Trophoblast cell (in vitro differentiated cells and primary cell): ENCODE measurements around the gene LMAN1L.

Experiments used
- DNase-seq, 2 donors: peaks; one replicate each; pipeline ENCODE4 v3.0.0-alpha.2; 2016
- H2AFZ ChIP-seq: 2 replicates; pipeline ENCODE4 v1.6.1; 2013; ENCODE audit warnings: low read length, moderate library complexity, mild to moderate bottlenecking; ENCODE audit not compliant: insufficient read depth, poor library complexity
- H2AK5ac ChIP-seq: 2 replicates; pipeline ENCODE4 v1.6.1; 2013; ENCODE audit warnings: mild to moderate bottlenecking, low read length
- H2BK120ac ChIP-seq: 2 replicates; pipeline ENCODE4 v1.6.1; 2013; ENCODE audit warnings: low read length, mild to moderate bottlenecking, moderate library complexity; ENCODE audit not compliant: insufficient read depth, poor library complexity
- H2BK12ac ChIP-seq: 2 replicates; pipeline ENCODE4 v1.6.1; 2013; ENCODE audit warnings: mild to moderate bottlenecking, low read length, moderate library complexity
- H2BK5ac ChIP-seq: 2 replicates; pipeline ENCODE4 v1.6.1; 2013; ENCODE audit warnings: low read length, low read depth, moderate library complexity, mild to moderate bottlenecking; ENCODE audit not compliant: poor library complexity
- H3K14ac ChIP-seq: 2 replicates; pipeline ENCODE4 v1.6.1; 2013; ENCODE audit warnings: mild to moderate bottlenecking, low read length
- H3K18ac ChIP-seq: 2 replicates; pipeline ENCODE4 v1.6.1; 2013; ENCODE audit warnings: mild to moderate bottlenecking, low read length
- H3K23ac ChIP-seq: 2 replicates; pipeline ENCODE4 v1.6.1; 2013; ENCODE audit warnings: low read length
- H3K27ac ChIP-seq: 2 replicates; pipeline ENCODE4 v1.5.1; 2013; ENCODE audit warnings: low read depth, mild to moderate bottlenecking, inconsistent platforms, low read length, moderate library complexity
- H3K27me3 ChIP-seq: 2 replicates; pipeline ENCODE4 v1.6.1; 2013; ENCODE audit warnings: inconsistent platforms, mild to moderate bottlenecking, low read length, moderate library complexity; ENCODE audit not compliant: insufficient read depth
- H3K36me3 ChIP-seq, 2 experiments: 1 replicate in 1 of 2; 2 replicates in 1 of 2; pipeline ENCODE4 v1.6.1; 2013; ENCODE audit warnings: low read length in 2 of 2, mild to moderate bottlenecking in 2 of 2, moderate library complexity in 1 of 2; ENCODE audit not compliant: insufficient read depth in 2 of 2, control insufficient read depth in 1 of 2
- H3K4ac ChIP-seq: 2 replicates; pipeline ENCODE4 v1.6.1; 2013; ENCODE audit warnings: low read depth, mild to moderate bottlenecking, low read length, moderate library complexity
- H3K4me1 ChIP-seq, 2 experiments: 1 replicate in 1 of 2; 2 replicates in 1 of 2; pipeline ENCODE4 v1.6.1; 2013; ENCODE audit warnings: low read length in 2 of 2, mild to moderate bottlenecking in 2 of 2, moderate library complexity in 1 of 2; ENCODE audit not compliant: insufficient read depth in 2 of 2, control insufficient read depth in 1 of 2
- H3K4me2 ChIP-seq: 2 replicates; pipeline ENCODE4 v1.6.1; 2013; ENCODE audit warnings: inconsistent platforms, mild to moderate bottlenecking, low read length, moderate library complexity
- H3K4me3 ChIP-seq: 2 replicates; pipeline ENCODE4 v1.5.1; 2013; ENCODE audit warnings: mild to moderate bottlenecking, low read depth, low read length, inconsistent platforms
- H3K79me1 ChIP-seq: one replicate; pipeline ENCODE4 v1.6.1; 2013; ENCODE audit warnings: low read length
- H3K79me2 ChIP-seq: 2 replicates; pipeline ENCODE4 v1.6.1; 2013; ENCODE audit warnings: low read length, mild to moderate bottlenecking; ENCODE audit not compliant: control insufficient read depth, insufficient read depth, poor library complexity
- H3K9ac ChIP-seq: 2 replicates; pipeline ENCODE4 v1.6.1; 2013; ENCODE audit warnings: mild to moderate bottlenecking, low read length
- H3K9me3 ChIP-seq: 2 replicates; pipeline ENCODE4 v1.6.1; 2013; ENCODE audit warnings: low read depth, mild to moderate bottlenecking, control low read depth, inconsistent platforms, low read length; ENCODE audit not compliant: insufficient read depth
- H4K12ac ChIP-seq: 2 replicates; pipeline ENCODE4 v1.6.1; 2013; ENCODE audit warnings: low read depth, mild to moderate bottlenecking, low read length, moderate library complexity
- H4K8ac ChIP-seq: 2 replicates; pipeline ENCODE4 v1.6.1; 2013; ENCODE audit warnings: low read depth, mild to moderate bottlenecking, low read length, moderate library complexity
- H4K91ac ChIP-seq: one replicate; pipeline ENCODE4 v1.6.1; 2013; ENCODE audit warnings: low read depth, mild to moderate bottlenecking, low read length, moderate library complexity
- WGBS: extraction: QIAGEN DNeasy Blood & Tissue Kit; methylation state at CpG from one replicate; pipeline ENCODE4 v1.1.7; 2013; ENCODE audit warnings: missing lambda C conversion rate; ENCODE audit not compliant: insufficient read length, insufficient coverage; ENCODE audit errors: extremely low coverage; 5-methylcytosine and 5-hydroxymethylcytosine counted together

LMAN1L gene

GRCh38 chr15:74792227-74793016, 20.2 kb upstream of the LMAN1L start:
- H3K79me1 ChIP-seq, result no peaks in the 10 kb centered on the region

GRCh38 chr15:74793135-74794028, 19.3 kb upstream of the LMAN1L start:
- no CpG with 5 or more reads among the region's 12 CpGs for WGBS
- H3K27ac ChIP-seq, result no peak overlapping the region
- H3K9ac ChIP-seq, result no peak overlapping the region
- no peak overlapping the region for H2AK5ac ChIP-seq
- no peak overlapping the region for H2BK12ac ChIP-seq
- no peak overlapping the region for H4K91ac ChIP-seq
- H3K18ac ChIP-seq, result no peak overlapping the region
- no peak overlapping the region for H3K4ac ChIP-seq
- no peak for DNase-seq
- no peaks in the 10 kb centered on the region for H3K27me3 ChIP-seq
- no peak overlapping the region for H2AFZ ChIP-seq
- peaks cover 3 to 8% of the 10 kb centered on the region in 2 experiments for H3K4me1 ChIP-seq
- H3K9me3 ChIP-seq, result peaks cover 1% of the 10 kb centered on the region
- no peak overlapping the region for H3K23ac ChIP-seq
- no peak overlapping the region for H3K4me2 ChIP-seq
- H4K8ac ChIP-seq, result no peak overlapping the region
- no peak overlapping the region for H2BK120ac ChIP-seq
- H2BK5ac ChIP-seq, result no peak overlapping the region
- H3K79me1 ChIP-seq, result no peaks in the 10 kb centered on the region
- H3K14ac ChIP-seq, result no peak overlapping the region
- H4K12ac ChIP-seq, result no peak overlapping the region
- H3K4me3 ChIP-seq, result no peak overlapping the region
- H3K79me2 ChIP-seq, result no peaks in the 10 kb centered on the region
- peaks cover 7 to 8% of the 10 kb centered on the region in 2 experiments for H3K36me3 ChIP-seq

More at GRCh38 chr15:74792227-74793016, 20.2 kb upstream of the LMAN1L start:
- Histone ChIP-seq H3K14ac (no peak overlapping the region), H2BK12ac (no peak overlapping the region), H3K36me3 (peaks cover 3 to 4% of the 10 kb centered on the region in 2 experiments), H3K4me1 (peaks cover 3 to 8% of the 10 kb centered on the region in 2 experiments), H3K4me3 (no peak overlapping the region), H2BK5ac (no peak overlapping the region), H3K18ac (no peak overlapping the region), H4K8ac (no peak overlapping the region), H3K9me3 (peaks cover 1% of the 10 kb centered on the region), H3K27ac (no peak overlapping the region), H3K79me2 (no peaks in the 10 kb centered on the region), H2BK120ac (no peak overlapping the region), H3K9ac (no peak overlapping the region), H3K4me2 (no peak overlapping the region), H3K23ac (no peak overlapping the region), H4K91ac (no peak overlapping the region), H2AFZ (no peak overlapping the region), H3K4ac (peak overlapping the region; percentile 2), H4K12ac (no peak overlapping the region), H2AK5ac (no peak overlapping the region), H3K27me3 (no peaks in the 10 kb centered on the region)
- DNase-seq, result no peak
- no CpG with 5 or more reads among the region's 12 CpGs for WGBS

DNA sequence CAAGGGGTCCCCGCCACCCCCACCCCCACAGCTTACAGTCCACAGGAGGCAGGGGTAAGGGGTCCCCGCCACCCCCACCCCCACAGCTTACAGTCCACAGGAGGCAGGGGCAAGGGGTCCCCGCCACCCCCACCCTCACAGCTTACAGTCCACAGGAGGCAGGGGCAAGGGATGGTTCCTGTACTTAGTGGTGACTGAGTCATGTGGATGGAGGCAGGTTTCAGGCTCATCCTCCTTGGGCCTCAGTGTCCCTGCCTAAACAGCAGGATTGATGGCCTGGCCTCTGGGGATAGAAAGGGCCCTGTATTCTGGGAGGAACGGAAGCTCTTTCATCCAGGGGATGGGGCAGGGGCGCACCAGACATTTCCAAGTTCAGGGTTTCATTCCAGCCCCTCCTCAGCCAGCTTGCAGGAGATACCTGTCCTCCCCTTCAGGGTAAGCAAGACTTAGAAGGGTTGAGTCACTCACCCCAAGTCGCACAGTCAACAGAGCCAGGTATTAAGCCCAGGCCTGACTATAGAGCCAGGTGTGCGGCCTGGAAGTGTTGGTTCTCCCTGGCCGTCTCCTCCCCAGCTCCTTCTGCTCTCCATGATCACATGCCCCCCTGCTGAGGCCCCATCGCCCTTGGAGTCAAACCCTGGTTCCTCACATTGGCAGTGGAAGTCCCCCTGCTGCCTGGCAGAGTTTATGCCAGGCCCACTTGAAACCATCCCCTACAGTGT, 18.2 kb upstream of the LMAN1L start:
- Histone ChIP-seq H2AFZ (no peak overlapping the region), H2BK5ac (no peak overlapping the region), H2BK120ac (no peak overlapping the region), H3K27me3 (no peaks in the 10 kb centered on the region), H3K4ac (no peak overlapping the region), H3K36me3 (peaks cover 15 to 17% of the 10 kb centered on the region in 2 experiments), H3K18ac (no peak overlapping the region), H3K79me2 (no peaks in the 10 kb centered on the region), H3K4me1 (peaks cover 3 to 6% of the 10 kb centered on the region in 2 experiments), H2AK5ac (no peak overlapping the region), H3K27ac (no peak overlapping the region), H2BK12ac (no peak overlapping the region), H3K23ac (no peak overlapping the region), H4K8ac (no peak overlapping the region), H3K4me2 (no peak overlapping the region), H3K9me3 (peaks cover 1% of the 10 kb centered on the region), H4K12ac (no peak overlapping the region), H3K14ac (no peak overlapping the region), H3K79me1 (no peaks in the 10 kb centered on the region), H4K91ac (no peak overlapping the region), H3K4me3 (no peak overlapping the region), H3K9ac (no peak overlapping the region)
- no CpG with 5 or more reads among the region's 9 CpGs for WGBS
- no peak for DNase-seq

DNA sequence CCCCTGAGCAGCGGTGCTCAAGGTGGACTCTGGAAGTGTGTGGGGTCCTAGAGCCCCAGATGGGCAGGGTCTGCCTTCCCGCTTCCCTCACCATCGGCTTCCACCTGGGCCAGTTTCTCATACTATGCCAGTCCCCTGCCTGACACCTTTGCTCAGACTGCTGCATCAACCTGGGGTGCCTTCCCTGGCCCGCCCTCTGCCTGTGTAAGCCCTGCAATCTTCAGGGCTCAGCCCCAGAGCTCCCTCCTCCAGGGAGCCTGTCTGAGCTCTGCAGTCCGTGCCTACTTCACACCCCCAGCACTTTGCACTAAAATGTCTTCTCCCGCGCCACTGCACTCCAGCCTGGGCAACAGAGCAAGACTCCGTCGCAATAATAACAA, 17.7 kb upstream of the LMAN1L start:
- H3K23ac ChIP-seq, result no peak overlapping the region
- H3K14ac ChIP-seq, result no peak overlapping the region
- no peaks in the 10 kb centered on the region for H3K79me1 ChIP-seq
- no peak overlapping the region for H3K27ac ChIP-seq
- H3K9ac ChIP-seq, result no peak overlapping the region
- no peak overlapping the region for H4K12ac ChIP-seq
- H3K27me3 ChIP-seq, result no peaks in the 10 kb centered on the region
- H3K4ac ChIP-seq, result no peak overlapping the region
- H3K4me1 ChIP-seq, result peaks cover 3 to 6% of the 10 kb centered on the region in 2 experiments
- H2AK5ac ChIP-seq, result no peak overlapping the region
- no peak overlapping the region for H2BK12ac ChIP-seq
- peaks cover 20 to 23% of the 10 kb centered on the region in 2 experiments for H3K36me3 ChIP-seq
- no CpG with 5 or more reads among the region's 9 CpGs for WGBS
- no peak overlapping the region for H3K4me2 ChIP-seq
- no peak overlapping the region for H3K18ac ChIP-seq
- H2AFZ ChIP-seq, result no peak overlapping the region
- no peak for DNase-seq
- no peaks in the 10 kb centered on the region for H3K79me2 ChIP-seq
- no peak overlapping the region for H4K91ac ChIP-seq
- H4K8ac ChIP-seq, result no peak overlapping the region
- H2BK120ac ChIP-seq, result no peak overlapping the region
- peaks cover 1% of the 10 kb centered on the region for H3K9me3 ChIP-seq
- H2BK5ac ChIP-seq, result no peak overlapping the region
- no peak overlapping the region for H3K4me3 ChIP-seq
